PFSK-1 (cell line): Measurements from ENCODE around the gene SPATA1.

ENCODE experiments used
- POLR2AphosphoS5 ChIP-seq: IDR thresholded peaks from 2 replicates; pipeline ENCODE4 v1.6.1; 2012; ENCODE audit warnings: low read depth, mild to moderate bottlenecking, control low read depth, low read length, moderate library complexity
- SIN3A ChIP-seq: IDR thresholded peaks from 2 replicates; pipeline ENCODE4 v1.6.1; 2012; ENCODE audit warnings: mild to moderate bottlenecking, low read length, moderate library complexity, borderline replicate concordance; ENCODE audit not compliant: insufficient read depth
- TAF1 ChIP-seq: IDR thresholded peaks from 2 replicates; pipeline ENCODE4 v1.6.1; 2012; ENCODE audit warnings: low read length, control low read depth, borderline replicate concordance; ENCODE audit not compliant: insufficient read depth

DNA sequence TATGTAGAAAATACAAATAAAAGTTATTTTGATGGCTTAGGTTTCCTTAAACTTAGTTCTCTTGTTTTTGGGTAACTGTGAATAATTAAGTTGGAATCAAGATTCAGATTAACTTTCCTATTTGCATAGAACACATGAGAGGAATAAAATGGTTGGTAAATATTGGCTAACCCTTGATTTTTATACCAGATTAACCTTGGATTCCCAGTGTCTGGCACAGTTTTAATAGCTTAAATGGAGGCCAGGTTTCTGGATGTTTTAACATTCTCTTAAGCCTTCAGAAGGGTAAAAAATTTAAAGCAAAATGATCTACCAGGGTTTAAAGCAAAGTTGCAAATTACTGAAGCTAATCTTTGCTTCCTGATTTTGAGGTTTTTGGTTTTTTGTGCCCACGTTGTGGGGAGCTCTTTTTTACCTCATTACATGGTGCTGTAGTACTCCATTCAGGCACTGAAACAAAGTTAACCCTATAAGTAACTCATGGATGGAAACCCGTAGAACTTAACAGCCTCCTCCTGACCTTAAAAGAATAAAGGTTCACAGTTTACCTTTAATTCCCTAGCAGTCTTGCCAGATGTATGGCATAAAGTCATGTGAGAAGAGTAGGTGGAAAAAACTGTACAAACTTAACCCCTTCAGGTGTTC is 8.4 kb upstream of the SPATA1 start:
- TF ChIP-seq POLR2AphosphoS5 (no peak), SIN3A (no peak), TAF1 (no peak)
